Activated CD8-positive, alpha-beta T cell treated with anti-CD3 and anti-CD28 coated beads, Interleukin-2, amount 10 ng/mL, durations not matched to agents 7 days and 5 days (primary cell): Measurements from ENCODE around the gene OR8B3. TPM values are rescaled to one million over a fixed set of nuclear protein-coding genes. Genes with fewer than 3 reads are reported as not detected.

Source experiments
- ATAC-seq: fragments of 150-1000 bp; cut with Tn5 transposase; one replicate; pipeline ENCODE4 v1.10.0; 2021; ENCODE audit warnings: moderate library complexity
- CTCF ChIA-PET: fragments of 350-600 bp; sonication (Branson Sonifier 250); formaldehyde crosslinking; loops from one replicate; lab custom pipeline; 2021; ENCODE audit warnings: antibody characterized with exemption; lab: Charles Lee
- POLR2A ChIA-PET: fragments of 350-600 bp; sonication (Branson Sonifier 250); formaldehyde crosslinking; loops from one replicate; lab custom pipeline; 2021; ENCODE audit warnings: antibody characterized with exemption; lab: Charles Lee
- DNase-seq: peaks from one replicate; pipeline ENCODE4 v3.0.0-alpha.2; 2020
- H3K27ac Mint-ChIP-seq: one replicate; pipeline ENCODE4 v1.8.0; 2021; ENCODE audit warnings: mild to moderate bottlenecking, mixed read lengths
- H3K27me3 Mint-ChIP-seq: one replicate; pipeline ENCODE4 v1.8.0; 2021; ENCODE audit warnings: low read depth, mixed read lengths
- H3K36me3 Mint-ChIP-seq: one replicate; pipeline ENCODE4 v1.8.0; 2021; ENCODE audit warnings: low read depth, mixed read lengths
- H3K4me1 Mint-ChIP-seq: one replicate; pipeline ENCODE4 v1.8.0; 2021; ENCODE audit warnings: low read depth, mixed read lengths
- H3K4me3 Mint-ChIP-seq: one replicate; pipeline ENCODE4 v1.8.0; 2021; ENCODE audit warnings: mild to moderate bottlenecking, mixed read lengths
- H3K9me3 Mint-ChIP-seq: one replicate; pipeline ENCODE4 v1.8.0; 2022; ENCODE audit warnings: mixed read lengths; ENCODE audit not compliant: insufficient read depth
- total RNA-seq, 2 experiments: library from RNA; stranded (reverse); gene quantifications; one replicate each; pipeline ENCODE4 v1.2.3, GENCODE V29; 2021

Gene OR8B3
- total RNA-seq, result not detected

GRCh38 chr11:124398924-124399323, at the start of gene OR8B3:
OR8B3 (minus strand) TSS chr11:124399024; CDS start chr11:124397351, 1,673 bp downstream.
- peaks cover 3% of the 10 kb centered on the region for H3K27me3 Mint-ChIP-seq
- no peak for ATAC-seq
- CTCF ChIA-PET, result no interaction called here
- POLR2A ChIA-PET, result no interaction called here
- no peak within 1 kb of the TSS for H3K27ac Mint-ChIP-seq
- H3K9me3 Mint-ChIP-seq, result no peaks in the 10 kb centered on the region
- H3K4me1 Mint-ChIP-seq, result peaks cover 2% of the 10 kb centered on the region
- no peak for DNase-seq
- no peak within 1 kb of the TSS for H3K4me3 Mint-ChIP-seq
- H3K36me3 Mint-ChIP-seq, result no peaks in the 10 kb centered on the region

- no peaks in the 10 kb centered on the region for H3K36me3 Mint-ChIP-seq
- no peaks in the 10 kb centered on the region for H3K4me1 Mint-ChIP-seq
- no peak for ATAC-seq
These were observed 48.1 kb upstream of the OR8B3 start for GRCh38 chr11:124446916-124447315.

GRCh38 chr11:124445646-124446150, 46.9 kb upstream of the OR8B3 start, which contains the start of gene OR8B8:
OR8B8 (minus strand) TSS chr11:124445696; CDS start chr11:124441085, 4,611 bp downstream.
- CTCF ChIA-PET, result no interaction called here
- Mint-ChIP-seq H3K27me3 (no peaks in the 10 kb centered on the region), H3K4me1 (no peaks in the 10 kb centered on the region), H3K4me3 (no peak within 1 kb of the TSS), H3K36me3 (no peaks in the 10 kb centered on the region), H3K9me3 (no peaks in the 10 kb centered on the region), H3K27ac (no peak within 1 kb of the TSS)
- DNase-seq (no peak), ATAC-seq (no peak)
- POLR2A ChIA-PET, result no interaction called here

More at GRCh38 chr11:124446916-124447315, 48.1 kb upstream of the OR8B3 start:
- Mint-ChIP-seq H3K27me3 (no peaks in the 10 kb centered on the region), H3K4me3 (no peak overlapping the region), H3K27ac (no peak overlapping the region), H3K9me3 (no peaks in the 10 kb centered on the region)
- ChIA-PET POLR2A (no interaction called here), CTCF (no interaction called here)
- no peak for DNase-seq

GRCh38 chr11:124442847-124443246, 44.0 kb upstream of the OR8B3 start:
- Mint-ChIP-seq H3K4me3 (no peak overlapping the region), H3K27ac (no peak overlapping the region), H3K36me3 (no peaks in the 10 kb centered on the region), H3K4me1 (no peaks in the 10 kb centered on the region), H3K9me3 (no peaks in the 10 kb centered on the region), H3K27me3 (no peaks in the 10 kb centered on the region)
- ATAC-seq (no peak), DNase-seq (no peak)
- ChIA-PET CTCF (no interaction called here), POLR2A (no interaction called here)

- ATAC-seq (no peak), DNase-seq (no peak)
- Mint-ChIP-seq H3K4me3 (no peak overlapping the region), H3K27ac (no peak overlapping the region), H3K27me3 (no peaks in the 10 kb centered on the region), H3K4me1 (no peaks in the 10 kb centered on the region), H3K36me3 (no peaks in the 10 kb centered on the region), H3K9me3 (no peaks in the 10 kb centered on the region)
- POLR2A ChIA-PET, result no interaction called here
- CTCF ChIA-PET, result no interaction called here
These were observed 43.6 kb upstream of the OR8B3 start for GRCh38 chr11:124442442-124442841.

- no peaks in the 10 kb centered on the region for H3K9me3 Mint-ChIP-seq
- no peak for ATAC-seq
- H3K4me3 Mint-ChIP-seq, result no peak overlapping the region
- H3K36me3 Mint-ChIP-seq, result no peaks in the 10 kb centered on the region
- CTCF ChIA-PET, result no interaction called here
- no peak overlapping the region for H3K27ac Mint-ChIP-seq
- no peaks in the 10 kb centered on the region for H3K27me3 Mint-ChIP-seq
- no peak for DNase-seq
- no peaks in the 10 kb centered on the region for H3K4me1 Mint-ChIP-seq
- POLR2A ChIA-PET, result no interaction called here
These were observed 42.7 kb upstream of the OR8B3 start for GRCh38 chr11:124441519-124441918.

- no peak overlapping the region for H3K4me3 Mint-ChIP-seq
- CTCF ChIA-PET, result no interaction called here
- POLR2A ChIA-PET, result no interaction called here
These were observed 42.3 kb upstream of the OR8B3 start for GRCh38 chr11:124441081-124441480.

GRCh38 chr11:124440608-124441007, 41.8 kb upstream of the OR8B3 start:
- H3K36me3 Mint-ChIP-seq, result no peaks in the 10 kb centered on the region
- no peaks in the 10 kb centered on the region for H3K9me3 Mint-ChIP-seq
- H3K27me3 Mint-ChIP-seq, result no peaks in the 10 kb centered on the region
- DNase-seq (no peak), ATAC-seq (no peak)
- no peak overlapping the region for H3K27ac Mint-ChIP-seq
- no peaks in the 10 kb centered on the region for H3K4me1 Mint-ChIP-seq
- no peak overlapping the region for H3K4me3 Mint-ChIP-seq
- ChIA-PET CTCF (no interaction called here), POLR2A (no interaction called here)

More at GRCh38 chr11:124441081-124441480, 42.3 kb upstream of the OR8B3 start:
- DNase-seq (no peak), ATAC-seq (no peak)
- Mint-ChIP-seq H3K9me3 (no peaks in the 10 kb centered on the region), H3K27me3 (no peaks in the 10 kb centered on the region), H3K4me1 (no peaks in the 10 kb centered on the region), H3K36me3 (no peaks in the 10 kb centered on the region), H3K27ac (no peak overlapping the region)

GRCh38 chr11:124434699-124435098, 35.9 kb upstream of the OR8B3 start:
- CTCF ChIA-PET, result no interaction called here
- H3K27ac Mint-ChIP-seq, result no peak overlapping the region
- peaks cover 1% of the 10 kb centered on the region for H3K9me3 Mint-ChIP-seq
- no peaks in the 10 kb centered on the region for H3K4me1 Mint-ChIP-seq
- ATAC-seq, result no peak
- DNase-seq, result no peak
- no peak overlapping the region for H3K4me3 Mint-ChIP-seq
- H3K36me3 Mint-ChIP-seq, result no peaks in the 10 kb centered on the region
- peaks cover 6% of the 10 kb centered on the region for H3K27me3 Mint-ChIP-seq
- POLR2A ChIA-PET, result no interaction called here

GRCh38 chr11:124429599-124429998, 30.8 kb upstream of the OR8B3 start:
- no peak overlapping the region for H3K4me3 Mint-ChIP-seq
- ChIA-PET POLR2A (no interaction called here), CTCF (no interaction called here)
- H3K27me3 Mint-ChIP-seq, result no peaks in the 10 kb centered on the region
- DNase-seq (no peak), ATAC-seq (no peak)
- H3K27ac Mint-ChIP-seq, result no peak overlapping the region
- H3K9me3 Mint-ChIP-seq, result peaks cover 4% of the 10 kb centered on the region
- no peaks in the 10 kb centered on the region for H3K4me1 Mint-ChIP-seq
- no peaks in the 10 kb centered on the region for H3K36me3 Mint-ChIP-seq

GRCh38 chr11:124424384-124424921, 25.6 kb upstream of the OR8B3 start, which contains the start of gene OR8B4:
OR8B4 (minus strand) TSS chr11:124424871; CDS start chr11:124424871, 0 bp downstream.
- Mint-ChIP-seq H3K27me3 (no peaks in the 10 kb centered on the region), H3K4me1 (no peaks in the 10 kb centered on the region), H3K27ac (no peak within 1 kb of the TSS), H3K36me3 (no peaks in the 10 kb centered on the region), H3K4me3 (no peak within 1 kb of the TSS), H3K9me3 (peaks cover under 1% of the 10 kb centered on the region)
- DNase-seq (no peak), ATAC-seq (no peak)
- ChIA-PET POLR2A (no interaction called here), CTCF (interaction anchor here (0.9 kb wide), 1 partner anchor 8 kb away, joined by 3 read pairs; no protein-coding TSS in a partner anchor)

- no peak overlapping the region for H3K4me3 Mint-ChIP-seq
- H3K27me3 Mint-ChIP-seq, result peaks cover 6% of the 10 kb centered on the region
- H3K4me1 Mint-ChIP-seq, result no peaks in the 10 kb centered on the region
- no peaks in the 10 kb centered on the region for H3K36me3 Mint-ChIP-seq
- H3K27ac Mint-ChIP-seq, result no peak overlapping the region
- ATAC-seq (no peak), DNase-seq (no peak)
- H3K9me3 Mint-ChIP-seq, result no peaks in the 10 kb centered on the region
- POLR2A ChIA-PET, result no interaction called here
- CTCF ChIA-PET, result interaction anchor here (3.0 kb wide), 1 partner anchor 19 kb away, joined by 11 read pairs; no protein-coding TSS in a partner anchor
These were observed 22.2 kb upstream of the OR8B3 start for GRCh38 chr11:124421043-124421442.
